Renal cortex interstitium (tissue), 11 donors: ENCODE results near the gene GAL3ST2. TPM values are rescaled to one million over a fixed set of nuclear protein-coding genes. Genes with fewer than 3 reads are reported as not detected.
"Not testable (repeated sequence)": the region's sequence is repeated elsewhere in the genome, so short reads cannot be mapped to it uniquely, and the experiment has no call there.

Experiments used
- DNase-seq, 11 donors: peaks; one replicate each; pipeline ENCODE4 v3.0.0-alpha.2; 2013; ENCODE audit warnings: low read depth in 9 of 11, low spot score in 4 of 11; ENCODE audit errors: extremely low read depth in 1 of 11
- polyA plus RNA-seq, 3 donors: library from polyadenylated mRNA; unstranded; fragments of 120-200 nt; gene quantifications; one replicate each; pipeline ENCODE4 v1.2.1, GENCODE V29; 2013; ENCODE audit not compliant: insufficient read length in 3 of 3

GAL3ST2 gene
- polyA plus RNA-seq, 3 donors, result 0.19 to 0.88 (median 0.52) TPM

- no peak for DNase-seq
Measured at GRCh38 chr2:241744028-241744754, 32.4 kb upstream of the GAL3ST2 start.

- no peak for DNase-seq
Measured at GRCh38 chr2:241745276-241745675, 31.3 kb upstream of the GAL3ST2 start.

- no peak for DNase-seq
Measured at GRCh38 chr2:241746084-241746483, 30.5 kb upstream of the GAL3ST2 start.

GRCh38 chr2:241748468-241749256 lies 28.0 kb upstream of the GAL3ST2 start:
- DNase-seq, result no peak

- no peak for DNase-seq
Measured at GRCh38 chr2:241750076-241750840, 26.4 kb upstream of the GAL3ST2 start.

GRCh38 chr2:241751152-241751551 lies 25.5 kb upstream of the GAL3ST2 start:
- DNase-seq, result no peak

GRCh38 chr2:241751776-241752175 lies 24.8 kb upstream of the GAL3ST2 start:
- DNase-seq, result no peak

- DNase-seq, result no peak
Measured at GRCh38 chr2:241752253-241752652, 24.4 kb upstream of the GAL3ST2 start.

GRCh38 chr2:241752689-241753276 lies 23.8 kb upstream of the GAL3ST2 start:
- DNase-seq, result no peak

GRCh38 chr2:241753493-241753892 lies 23.1 kb upstream of the GAL3ST2 start:
- DNase-seq, result no peak

- DNase-seq, result no peak
Measured at GRCh38 chr2:241754042-241754441, 22.6 kb upstream of the GAL3ST2 start.

GRCh38 chr2:241755166-241755565 lies 21.5 kb upstream of the GAL3ST2 start:
- no peak for DNase-seq

- no peak for DNase-seq
Measured at GRCh38 chr2:241755777-241756176, 20.8 kb upstream of the GAL3ST2 start.

- no peak for DNase-seq
Measured at GRCh38 chr2:241759067-241759807, 17.4 kb upstream of the GAL3ST2 start.

- not testable (repeated sequence) for DNase-seq
Measured at GRCh38 chr2:241759893-241760292, 16.7 kb upstream of the GAL3ST2 start.

GRCh38 chr2:241760301-241760771 lies 16.3 kb upstream of the GAL3ST2 start:
- DNase-seq, result no peak

GRCh38 chr2:241762321-241762932 lies 14.2 kb upstream of the GAL3ST2 start:
- DNase-seq, result no peak

- DNase-seq, result no peak
Measured at GRCh38 chr2:241762933-241763369, 13.7 kb upstream of the GAL3ST2 start.
